Stimulated activated CD4-positive, alpha-beta T cell treated with anti-CD3 and anti-CD28 coated beads, Interleukin-4, amount 100 ng/mL, for 48 hours (primary cell): ENCODE results near the gene NR2F6.
"Not testable (repeated sequence)": the region's sequence is repeated elsewhere in the genome, so short reads cannot be mapped to it uniquely, and the experiment has no call there.

Experiments used
- DNase-seq, 2 donors: peaks; one replicate each; pipeline ENCODE4 v3.0.0-alpha.2; 2020; ENCODE audit warnings: low read depth in 2 of 2

Gene NR2F6

GRCh38 chr19:17210296-17210695 lies 35.4 kb downstream of the NR2F6 start:
- no peak for DNase-seq

GRCh38 chr19:17209126-17210036 lies 36.3 kb downstream of the NR2F6 start:
- peak; percentile 47 to 51 for DNase-seq

- no peak for DNase-seq
Observed at GRCh38 chr19:17206736-17207581, 38.8 kb downstream of the NR2F6 start.

- DNase-seq = peak; percentile 48 to 54
Observed at GRCh38 chr19:17205237-17206140, 40.2 kb downstream of the NR2F6 start.

GRCh38 chr19:17202713-17203112 lies 43.0 kb downstream of the NR2F6 start:
- DNase-seq = no peak

GRCh38 chr19:17202249-17202648 lies 43.5 kb downstream of the NR2F6 start:
- DNase-seq = no peak

- DNase-seq = no peak
Observed at GRCh38 chr19:17200408-17201079, 45.2 kb downstream of the NR2F6 start.

- DNase-seq = no peak
Observed at GRCh38 chr19:17197666-17198065, 48.1 kb downstream of the NR2F6 start.

- no peak for DNase-seq
Observed at GRCh38 chr19:17196610-17197009, 49.1 kb downstream of the NR2F6 start.

- DNase-seq = no peak
Observed at GRCh38 chr19:17195106-17195505, 50.6 kb downstream of the NR2F6 start.

- DNase-seq = no peak
Observed at GRCh38 chr19:17194608-17195007, 51.1 kb downstream of the NR2F6 start.

GRCh38 chr19:17192751-17193150 lies 53.0 kb downstream of the NR2F6 start:
- DNase-seq = no peak

GRCh38 chr19:17191736-17192135 lies 54.0 kb downstream of the NR2F6 start:
- DNase-seq = not testable (repeated sequence)

GRCh38 chr19:17185590-17185989 lies 60.1 kb downstream of the NR2F6 start:
- DNase-seq = no peak

GRCh38 chr19:17184371-17184841 lies 61.3 kb downstream of the NR2F6 start:
- no peak for DNase-seq

GRCh38 chr19:17183858-17184321 lies 61.8 kb downstream of the NR2F6 start:
- no peak for DNase-seq

GRCh38 chr19:17183271-17183761 lies 62.4 kb downstream of the NR2F6 start:
- no peak for DNase-seq
